ENCODE data around the gene ADGB. TPM values are rescaled to one million over a fixed set of nuclear protein-coding genes. Genes with fewer than 3 reads are reported as not detected.
A peak's percentile ranks its signal among the peaks of the same experiment; 100 is the strongest.

ADGB gene
- total and polyA plus RNA-seq, 9 of the 15 experiments (the other 6 are each of a cell fraction or from before 2014, with no cell fraction given) = not detected

DNA sequence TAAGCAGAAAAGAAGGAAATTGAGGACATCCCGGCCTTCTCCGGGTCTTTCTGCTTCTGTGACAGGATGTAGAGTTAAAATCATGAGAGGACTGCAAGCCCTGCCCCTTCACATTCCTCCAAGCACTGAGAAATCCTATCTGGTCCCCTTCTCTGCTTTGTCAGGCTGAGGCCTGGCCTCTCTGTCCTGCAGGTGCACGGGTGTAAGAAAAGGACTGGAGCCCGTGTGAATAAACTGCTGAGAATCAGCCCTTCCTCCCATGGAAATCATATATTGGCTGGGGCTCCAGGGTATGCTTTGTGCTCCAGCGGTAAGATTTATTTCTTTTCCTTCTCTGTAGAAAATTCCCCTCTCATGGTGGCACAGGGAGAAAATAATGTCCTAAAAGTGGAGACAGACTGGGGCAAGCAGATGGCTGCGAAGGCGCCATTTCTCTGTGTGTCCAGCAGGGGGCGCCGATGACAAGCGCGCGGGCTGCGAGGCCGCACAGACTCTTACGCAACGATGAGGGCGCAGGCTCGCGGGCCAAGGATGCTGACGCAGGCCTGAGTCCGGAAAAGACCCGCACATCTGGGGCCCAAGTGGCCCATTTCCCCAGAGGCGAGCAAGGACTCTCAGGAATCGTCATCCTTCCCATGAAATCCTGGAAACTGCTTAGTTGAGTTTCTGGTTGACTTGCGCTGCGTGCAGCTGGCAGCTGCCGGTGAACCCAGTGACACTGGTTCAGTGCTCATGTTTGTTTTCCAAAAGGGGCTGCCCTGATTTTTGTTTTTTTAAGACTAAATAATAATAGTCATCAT is 258.6 kb downstream of the ADGB start (continued):
- TF ChIP-seq HSF4 (CRISPR knock-in tag; IDR thresholded peaks at IDR 0.05; ENCODE audit: borderline replicate concordance) = no peak
- TF ChIP-seq, protein P1, sequence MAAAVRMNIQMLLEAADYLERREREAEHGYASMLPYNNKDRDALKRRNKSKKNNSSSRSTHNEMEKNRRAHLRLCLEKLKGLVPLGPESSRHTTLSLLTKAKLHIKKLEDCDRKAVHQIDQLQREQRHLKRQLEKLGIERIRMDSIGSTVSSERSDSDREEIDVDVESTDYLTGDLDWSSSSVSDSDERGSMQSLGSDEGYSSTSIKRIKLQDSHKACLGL (CRISPR knock-in tag; IDR thresholded peaks at IDR 0.05; ENCODE audit: borderline replicate concordance, poor library complexity, severe bottlenecking) = no peak
- TF ChIP-seq CEBPG (CRISPR knock-in tag; IDR thresholded peaks at IDR 0.05) = peak; percentile 100
- TF ChIP-seq CEBPG (tag; conservative IDR thresholded peaks at IDR 0.05 in 1 of 2, IDR thresholded peaks at IDR 0.05 in 1 of 2) = peak; percentile 99 to 100
- TF ChIP-seq NEUROD1 (IDR thresholded peaks at IDR 0.05; ENCODE audit: borderline replicate concordance, low read depth, low read length, partially characterized antibody) = peak; percentile 72
- TF ChIP-seq ELF2 (CRISPR knock-in tag; IDR thresholded peaks at IDR 0.05) = peak; percentile 88
- peak; percentile 85 for TF ChIP-seq ZNF766 (CRISPR knock-in tag; conservative IDR thresholded peaks at IDR 0.05)
- TF ChIP-seq NR3C1 (CRISPR knock-in tag; IDR thresholded peaks at IDR 0.05) = no peak
- TF ChIP-seq HMG20A (CRISPR knock-in tag; conservative IDR thresholded peaks at IDR 0.05) = peak; percentile 77; the same call in 1 of the 2 replicates
- TF ChIP-seq, protein P2, sequence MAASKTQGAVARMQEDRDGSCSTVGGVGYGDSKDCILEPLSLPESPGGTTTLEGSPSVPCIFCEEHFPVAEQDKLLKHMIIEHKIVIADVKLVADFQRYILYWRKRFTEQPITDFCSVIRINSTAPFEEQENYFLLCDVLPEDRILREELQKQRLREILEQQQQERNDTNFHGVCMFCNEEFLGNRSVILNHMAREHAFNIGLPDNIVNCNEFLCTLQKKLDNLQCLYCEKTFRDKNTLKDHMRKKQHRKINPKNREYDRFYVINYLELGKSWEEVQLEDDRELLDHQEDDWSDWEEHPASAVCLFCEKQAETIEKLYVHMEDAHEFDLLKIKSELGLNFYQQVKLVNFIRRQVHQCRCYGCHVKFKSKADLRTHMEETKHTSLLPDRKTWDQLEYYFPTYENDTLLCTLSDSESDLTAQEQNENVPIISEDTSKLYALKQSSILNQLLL (CRISPR knock-in tag; IDR thresholded peaks at IDR 0.05; ENCODE audit: borderline replicate concordance) = no peak
- TF ChIP-seq, protein P3, sequence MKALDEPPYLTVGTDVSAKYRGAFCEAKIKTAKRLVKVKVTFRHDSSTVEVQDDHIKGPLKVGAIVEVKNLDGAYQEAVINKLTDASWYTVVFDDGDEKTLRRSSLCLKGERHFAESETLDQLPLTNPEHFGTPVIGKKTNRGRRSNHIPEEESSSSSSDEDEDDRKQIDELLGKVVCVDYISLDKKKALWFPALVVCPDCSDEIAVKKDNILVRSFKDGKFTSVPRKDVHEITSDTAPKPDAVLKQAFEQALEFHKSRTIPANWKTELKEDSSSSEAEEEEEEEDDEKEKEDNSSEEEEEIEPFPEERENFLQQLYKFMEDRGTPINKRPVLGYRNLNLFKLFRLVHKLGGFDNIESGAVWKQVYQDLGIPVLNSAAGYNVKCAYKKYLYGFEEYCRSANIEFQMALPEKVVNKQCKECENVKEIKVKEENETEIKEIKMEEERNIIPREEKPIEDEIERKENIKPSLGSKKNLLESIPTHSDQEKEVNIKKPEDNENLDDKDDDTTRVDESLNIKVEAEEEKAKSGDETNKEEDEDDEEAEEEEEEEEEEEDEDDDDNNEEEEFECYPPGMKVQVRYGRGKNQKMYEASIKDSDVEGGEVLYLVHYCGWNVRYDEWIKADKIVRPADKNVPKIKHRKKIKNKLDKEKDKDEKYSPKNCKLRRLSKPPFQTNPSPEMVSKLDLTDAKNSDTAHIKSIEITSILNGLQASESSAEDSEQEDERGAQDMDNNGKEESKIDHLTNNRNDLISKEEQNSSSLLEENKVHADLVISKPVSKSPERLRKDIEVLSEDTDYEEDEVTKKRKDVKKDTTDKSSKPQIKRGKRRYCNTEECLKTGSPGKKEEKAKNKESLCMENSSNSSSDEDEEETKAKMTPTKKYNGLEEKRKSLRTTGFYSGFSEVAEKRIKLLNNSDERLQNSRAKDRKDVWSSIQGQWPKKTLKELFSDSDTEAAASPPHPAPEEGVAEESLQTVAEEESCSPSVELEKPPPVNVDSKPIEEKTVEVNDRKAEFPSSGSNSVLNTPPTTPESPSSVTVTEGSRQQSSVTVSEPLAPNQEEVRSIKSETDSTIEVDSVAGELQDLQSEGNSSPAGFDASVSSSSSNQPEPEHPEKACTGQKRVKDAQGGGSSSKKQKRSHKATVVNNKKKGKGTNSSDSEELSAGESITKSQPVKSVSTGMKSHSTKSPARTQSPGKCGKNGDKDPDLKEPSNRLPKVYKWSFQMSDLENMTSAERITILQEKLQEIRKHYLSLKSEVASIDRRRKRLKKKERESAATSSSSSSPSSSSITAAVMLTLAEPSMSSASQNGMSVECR (CRISPR knock-in tag; IDR thresholded peaks at IDR 0.05) = peak; percentile 84
- TF ChIP-seq, protein P4, sequence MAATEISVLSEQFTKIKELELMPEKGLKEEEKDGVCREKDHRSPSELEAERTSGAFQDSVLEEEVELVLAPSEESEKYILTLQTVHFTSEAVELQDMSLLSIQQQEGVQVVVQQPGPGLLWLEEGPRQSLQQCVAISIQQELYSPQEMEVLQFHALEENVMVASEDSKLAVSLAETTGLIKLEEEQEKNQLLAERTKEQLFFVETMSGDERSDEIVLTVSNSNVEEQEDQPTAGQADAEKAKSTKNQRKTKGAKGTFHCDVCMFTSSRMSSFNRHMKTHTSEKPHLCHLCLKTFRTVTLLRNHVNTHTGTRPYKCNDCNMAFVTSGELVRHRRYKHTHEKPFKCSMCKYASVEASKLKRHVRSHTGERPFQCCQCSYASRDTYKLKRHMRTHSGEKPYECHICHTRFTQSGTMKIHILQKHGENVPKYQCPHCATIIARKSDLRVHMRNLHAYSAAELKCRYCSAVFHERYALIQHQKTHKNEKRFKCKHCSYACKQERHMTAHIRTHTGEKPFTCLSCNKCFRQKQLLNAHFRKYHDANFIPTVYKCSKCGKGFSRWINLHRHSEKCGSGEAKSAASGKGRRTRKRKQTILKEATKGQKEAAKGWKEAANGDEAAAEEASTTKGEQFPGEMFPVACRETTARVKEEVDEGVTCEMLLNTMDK (IDR thresholded peaks at IDR 0.05; ENCODE audit: borderline replicate concordance, insufficient read depth, low read depth, low read length, poor library complexity, severe bottlenecking) = peak; percentile 80
- TF ChIP-seq ZNF780A (CRISPR knock-in tag; IDR thresholded peaks at IDR 0.05) = no peak
- TF ChIP-seq, protein P5, sequence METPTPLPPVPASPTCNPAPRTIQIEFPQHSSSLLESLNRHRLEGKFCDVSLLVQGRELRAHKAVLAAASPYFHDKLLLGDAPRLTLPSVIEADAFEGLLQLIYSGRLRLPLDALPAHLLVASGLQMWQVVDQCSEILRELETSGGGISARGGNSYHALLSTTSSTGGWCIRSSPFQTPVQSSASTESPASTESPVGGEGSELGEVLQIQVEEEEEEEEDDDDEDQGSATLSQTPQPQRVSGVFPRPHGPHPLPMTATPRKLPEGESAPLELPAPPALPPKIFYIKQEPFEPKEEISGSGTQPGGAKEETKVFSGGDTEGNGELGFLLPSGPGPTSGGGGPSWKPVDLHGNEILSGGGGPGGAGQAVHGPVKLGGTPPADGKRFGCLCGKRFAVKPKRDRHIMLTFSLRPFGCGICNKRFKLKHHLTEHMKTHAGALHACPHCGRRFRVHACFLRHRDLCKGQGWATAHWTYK (CRISPR knock-in tag; IDR thresholded peaks at IDR 0.05) = peak; percentile 82
